Measurements from ENCODE around the gene CCDC157.

DNA sequence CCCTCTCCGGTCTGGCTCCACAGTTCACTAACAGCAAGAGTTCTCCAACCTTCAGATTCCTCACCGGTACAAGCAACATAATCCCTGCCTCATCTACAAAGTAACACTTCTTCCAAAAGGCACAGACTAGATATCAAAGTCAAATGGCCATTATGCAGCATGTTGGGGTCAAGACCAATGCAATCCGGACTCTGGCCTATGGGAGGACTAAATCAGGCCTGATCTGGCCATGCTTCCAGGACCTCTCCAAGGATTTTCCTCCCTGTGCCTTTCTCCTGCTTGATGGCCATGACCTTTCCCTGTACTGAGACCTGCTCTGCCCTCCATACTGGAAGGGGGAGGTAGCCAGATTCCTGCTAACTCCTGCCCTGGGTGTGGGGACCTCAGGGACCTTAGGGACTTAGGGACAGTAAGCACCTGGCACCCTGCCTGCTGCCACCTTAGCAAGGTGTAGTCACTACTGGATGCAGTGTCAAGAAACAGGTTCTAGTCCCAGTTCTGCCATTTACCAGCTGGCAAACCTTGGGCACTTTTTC, 36.7 kb upstream of the CCDC157 start:
- TF ChIP-seq YY1 (IDR thresholded peaks at IDR 0.05; ENCODE audit: insufficient read depth, insufficient read length), result no peak
- TF ChIP-seq ZNF274 (IDR thresholded peaks at IDR 0.05; ENCODE audit: low read depth, low read length), result no peak
